Fibroblast of gingiva (primary cell): ENCODE results near the gene FBXO45.
"Not testable (repeated sequence)": the region's sequence is repeated elsewhere in the genome, so short reads cannot be mapped to it uniquely, and the experiment has no call there.

Experiments used
- DNase-seq: peaks from one replicate; pipeline ENCODE4 v3.0.0-alpha.2; 2011; ENCODE audit warnings: low read depth

The FBXO45 gene, protein sequence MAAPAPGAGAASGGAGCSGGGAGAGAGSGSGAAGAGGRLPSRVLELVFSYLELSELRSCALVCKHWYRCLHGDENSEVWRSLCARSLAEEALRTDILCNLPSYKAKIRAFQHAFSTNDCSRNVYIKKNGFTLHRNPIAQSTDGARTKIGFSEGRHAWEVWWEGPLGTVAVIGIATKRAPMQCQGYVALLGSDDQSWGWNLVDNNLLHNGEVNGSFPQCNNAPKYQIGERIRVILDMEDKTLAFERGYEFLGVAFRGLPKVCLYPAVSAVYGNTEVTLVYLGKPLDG

DNA sequence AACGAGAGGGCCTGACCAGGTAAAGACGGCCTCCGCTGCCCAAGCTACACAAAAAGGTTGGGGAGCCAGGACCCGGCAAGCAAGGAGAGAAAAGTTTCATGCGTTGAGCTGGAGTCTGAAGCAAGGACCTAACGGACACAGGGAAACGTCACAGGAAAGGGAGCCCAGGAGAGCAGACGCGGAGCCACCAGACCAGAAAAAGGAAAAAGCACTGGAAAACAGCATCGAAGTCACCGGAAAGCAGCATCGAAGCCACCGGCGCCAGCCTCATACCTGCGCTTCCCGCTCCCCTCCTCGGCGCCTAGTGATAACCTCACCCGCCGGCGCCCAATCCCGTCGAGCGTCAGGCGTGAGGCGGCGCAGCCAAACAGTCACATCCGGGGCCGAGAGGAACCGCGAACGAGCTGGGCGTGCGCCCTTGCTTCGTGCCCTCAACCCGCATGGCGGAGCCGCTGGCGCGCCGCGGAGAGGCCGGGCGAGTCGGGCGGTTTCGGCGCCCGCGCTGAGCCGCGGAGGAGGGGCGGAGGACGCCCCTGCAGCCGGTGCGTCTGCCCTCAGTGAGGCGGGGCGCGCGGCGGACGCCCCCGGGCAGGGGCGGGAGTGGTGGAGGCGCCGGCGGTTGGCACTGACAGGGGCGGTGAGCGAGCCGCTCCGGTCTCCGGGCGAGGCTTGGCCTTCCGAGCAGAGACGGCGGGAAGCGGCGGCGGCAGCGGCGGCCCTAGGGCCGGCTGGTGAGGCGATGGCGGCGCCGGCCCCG is at the start of gene FBXO45, which contains the start of gene WDR53:
Gene FBXO45 (plus strand): TSS at position 415 of the 757 bp plus-strand sequence. CDS start 325 bp downstream, at position 740.
Gene WDR53 (minus strand): TSS at position 309 of the 757 bp plus-strand sequence. CDS start 7,079 bp downstream, outside the sequence.
- peak; percentile 94 for DNase-seq

DNA sequence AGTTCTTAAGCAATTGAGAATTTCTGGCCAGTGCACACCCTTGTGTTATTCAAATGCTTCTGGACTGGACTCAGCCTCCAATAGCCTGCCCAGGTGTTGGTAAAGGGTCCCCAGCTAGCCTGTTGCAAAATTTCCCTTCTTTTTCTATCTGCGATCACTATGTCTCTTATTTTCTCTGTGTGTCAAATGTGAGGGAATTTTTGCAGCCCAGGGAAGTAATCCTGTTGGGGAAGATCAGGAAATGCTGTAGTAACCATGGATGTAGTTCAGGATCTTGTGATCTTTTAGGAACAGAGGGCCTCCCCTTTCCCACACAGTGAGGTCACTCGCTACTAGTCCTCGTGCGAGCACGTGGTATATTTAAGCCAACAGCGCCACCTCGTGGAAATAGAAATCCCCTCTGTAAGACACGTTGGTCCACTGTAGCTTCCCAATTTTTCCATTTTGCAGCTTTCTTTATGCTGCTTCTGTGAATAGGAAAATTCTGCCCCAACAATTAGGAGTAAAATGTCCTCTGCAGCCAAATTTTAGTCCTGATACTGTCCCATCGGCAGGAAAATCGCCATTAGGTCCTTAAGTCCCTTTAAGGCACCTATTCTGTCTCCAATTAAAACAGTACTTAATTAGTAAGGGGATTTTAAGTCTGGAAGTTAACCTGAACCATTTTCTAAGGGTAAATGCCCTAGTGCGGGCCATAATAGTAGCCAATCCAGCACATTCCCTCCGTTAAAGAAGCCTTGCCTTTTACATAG is 49.3 kb upstream of the FBXO45 start:
- DNase-seq: peak; percentile 62

DNA sequence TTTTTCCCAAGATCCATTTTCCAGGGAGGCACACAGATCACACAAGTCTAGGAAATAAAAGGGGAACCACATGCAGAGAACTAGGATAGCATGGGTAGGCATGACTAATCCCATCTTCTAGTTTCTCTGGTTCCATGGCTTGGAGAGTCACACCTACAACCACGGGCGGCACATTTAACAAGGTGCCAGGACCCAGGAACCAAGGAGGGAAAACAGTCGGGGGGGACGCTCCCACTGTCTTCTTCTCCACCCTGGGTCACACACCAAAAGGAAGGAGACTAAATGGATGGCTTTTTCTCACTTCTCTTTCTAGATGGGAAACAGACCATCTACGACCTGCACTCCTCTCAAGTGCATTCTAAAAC is 48.8 kb upstream of the FBXO45 start:
- no peak for DNase-seq

DNA sequence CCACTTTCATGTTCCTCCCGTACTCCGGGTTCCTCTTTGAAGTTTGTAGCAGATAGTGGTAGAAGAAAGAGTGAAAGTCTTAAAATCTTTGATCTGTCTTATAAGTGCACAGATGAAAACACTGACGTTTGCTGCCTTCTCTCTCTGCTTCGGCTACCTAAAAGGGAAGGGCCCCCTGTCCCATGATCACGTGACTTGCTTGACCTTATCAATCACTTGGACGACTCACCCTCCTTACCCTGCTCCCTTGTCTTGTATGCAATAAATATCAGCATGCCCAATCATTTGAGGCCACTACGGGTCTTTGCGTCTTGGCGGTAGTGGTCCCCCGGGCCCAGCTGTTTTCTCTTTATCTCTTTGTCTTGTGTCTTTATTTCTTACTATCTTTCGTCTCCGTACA is 47.2 kb upstream of the FBXO45 start:
- DNase-seq: not testable (repeated sequence)

DNA sequence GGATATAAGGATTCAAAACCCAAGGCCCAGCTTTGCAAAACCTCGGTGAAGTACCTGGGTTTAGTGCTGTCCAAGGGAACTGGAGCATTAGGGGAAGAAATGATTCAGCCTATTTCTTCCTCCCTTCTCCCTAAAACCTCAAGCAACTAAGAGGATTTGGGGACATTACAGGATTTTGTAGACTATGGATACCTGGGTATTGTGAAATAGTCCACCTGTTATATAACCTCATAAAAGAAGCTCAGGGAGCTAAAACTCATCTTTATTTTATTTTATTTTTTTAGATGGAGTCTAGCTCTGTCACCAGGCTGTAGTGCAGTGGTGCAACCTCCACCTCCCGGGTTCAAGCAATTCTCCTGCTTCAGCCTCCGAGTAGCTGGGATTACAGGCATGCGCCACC is 44.6 kb upstream of the FBXO45 start:
- DNase-seq: no peak

DNA sequence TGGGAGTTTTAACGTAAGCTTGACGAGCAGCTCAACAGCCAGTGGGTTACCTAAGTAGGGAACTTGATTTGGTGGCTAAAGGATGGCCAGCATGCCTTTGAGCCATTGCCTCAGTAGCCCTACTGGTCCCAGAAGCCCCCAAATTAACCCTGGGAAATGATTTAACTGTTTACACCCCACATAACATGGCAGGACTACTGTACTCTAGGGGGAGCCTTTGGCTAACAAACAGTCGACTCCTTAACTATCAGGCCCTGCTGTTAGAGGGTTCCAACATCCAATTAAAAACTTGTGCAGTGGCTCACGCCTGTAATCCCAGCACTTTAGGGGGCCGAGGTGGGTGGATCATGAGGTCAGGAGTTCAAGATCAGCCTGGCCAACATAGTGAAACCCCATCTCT is 43.9 kb upstream of the FBXO45 start:
- DNase-seq: no peak

DNA sequence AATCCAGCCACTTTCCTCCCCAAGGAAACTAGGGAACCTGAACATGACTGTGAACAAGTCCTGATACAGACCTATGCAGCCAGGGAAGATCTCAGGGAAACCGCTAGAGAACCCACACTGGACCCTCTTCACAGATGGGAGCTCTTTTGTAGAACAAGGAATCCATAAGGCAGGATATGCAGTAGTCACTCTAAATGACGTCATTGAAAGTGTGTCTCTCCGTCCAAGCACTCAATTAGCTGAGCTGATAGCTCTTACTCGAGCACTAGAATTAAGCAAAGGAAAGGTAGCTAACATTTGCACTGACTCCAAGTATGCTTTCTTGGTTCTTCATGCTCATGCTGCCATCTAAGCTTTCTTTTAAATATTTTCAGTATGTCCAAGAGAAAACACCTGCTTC is 43.3 kb upstream of the FBXO45 start:
- no peak for DNase-seq

DNA sequence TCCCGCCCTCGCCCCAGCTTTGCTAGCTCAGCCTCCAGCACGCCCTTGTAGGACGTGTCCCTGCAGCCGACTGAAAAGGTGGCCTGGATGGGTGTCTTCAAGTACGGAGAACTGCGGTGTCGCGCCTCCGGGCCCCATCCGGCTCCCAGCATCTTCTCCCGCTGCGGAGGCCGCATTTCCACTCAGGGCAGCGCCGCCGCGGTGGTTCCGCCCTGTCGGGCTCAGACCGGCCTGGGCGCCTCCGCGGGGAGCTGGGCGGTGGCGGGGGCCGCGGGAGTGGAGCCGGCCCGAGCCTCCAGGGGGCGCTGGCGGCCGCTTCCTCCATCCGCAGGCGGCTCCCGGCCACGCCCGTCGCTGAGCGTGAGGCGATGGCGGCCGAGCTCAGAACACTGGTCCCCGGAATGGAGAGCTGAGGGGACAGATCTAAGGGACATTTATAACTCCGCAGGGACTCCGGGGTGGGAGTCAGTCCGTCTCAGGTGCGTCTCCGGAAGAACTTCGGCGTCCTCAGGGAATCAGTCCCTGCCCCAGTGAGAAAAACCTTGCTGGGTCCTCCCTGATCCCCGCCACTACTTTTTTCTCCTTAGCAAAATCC is 39.7 kb upstream of the FBXO45 start:
- peak; percentile 61 for DNase-seq

DNA sequence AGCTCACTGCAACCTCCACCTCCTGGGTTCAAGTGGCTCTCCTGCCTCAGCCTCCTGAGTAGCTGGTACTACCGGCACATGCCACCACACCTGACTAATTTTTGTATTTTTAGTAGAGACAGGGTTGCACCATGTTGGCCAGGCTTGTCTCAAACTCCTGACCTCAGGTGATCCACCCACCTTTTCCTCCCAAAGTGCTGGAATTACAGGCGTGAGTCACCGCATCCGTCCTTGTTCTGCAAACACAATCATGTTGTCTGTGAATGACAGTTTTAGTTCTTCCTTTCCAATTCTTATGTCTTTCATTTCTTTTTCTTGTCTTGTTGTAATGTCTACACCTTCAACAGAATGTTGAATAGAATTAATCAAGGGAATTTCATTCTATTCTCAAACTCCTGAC is 37.0 kb upstream of the FBXO45 start:
- DNase-seq: no peak

DNA sequence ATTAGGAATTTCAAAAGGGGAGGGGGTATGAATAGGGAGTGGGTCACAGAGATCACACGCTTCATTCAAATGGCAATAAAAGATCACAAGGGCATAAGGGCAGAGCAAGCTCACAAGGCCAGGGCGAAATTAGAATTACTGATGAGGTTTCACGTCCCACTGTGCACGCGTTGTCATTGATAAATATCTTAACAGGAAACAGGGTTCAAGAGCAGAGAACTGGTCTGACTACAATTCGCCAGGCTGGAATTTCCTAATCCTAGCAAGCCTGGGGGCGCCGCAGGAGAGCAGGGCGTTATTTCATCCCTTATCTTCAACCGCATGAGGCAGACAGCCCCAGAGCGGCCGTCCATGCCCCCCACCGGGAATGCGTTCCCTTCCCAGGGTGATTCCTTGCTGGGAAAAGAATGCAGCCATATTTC is 35.2 kb upstream of the FBXO45 start:
- DNase-seq: no peak

DNA sequence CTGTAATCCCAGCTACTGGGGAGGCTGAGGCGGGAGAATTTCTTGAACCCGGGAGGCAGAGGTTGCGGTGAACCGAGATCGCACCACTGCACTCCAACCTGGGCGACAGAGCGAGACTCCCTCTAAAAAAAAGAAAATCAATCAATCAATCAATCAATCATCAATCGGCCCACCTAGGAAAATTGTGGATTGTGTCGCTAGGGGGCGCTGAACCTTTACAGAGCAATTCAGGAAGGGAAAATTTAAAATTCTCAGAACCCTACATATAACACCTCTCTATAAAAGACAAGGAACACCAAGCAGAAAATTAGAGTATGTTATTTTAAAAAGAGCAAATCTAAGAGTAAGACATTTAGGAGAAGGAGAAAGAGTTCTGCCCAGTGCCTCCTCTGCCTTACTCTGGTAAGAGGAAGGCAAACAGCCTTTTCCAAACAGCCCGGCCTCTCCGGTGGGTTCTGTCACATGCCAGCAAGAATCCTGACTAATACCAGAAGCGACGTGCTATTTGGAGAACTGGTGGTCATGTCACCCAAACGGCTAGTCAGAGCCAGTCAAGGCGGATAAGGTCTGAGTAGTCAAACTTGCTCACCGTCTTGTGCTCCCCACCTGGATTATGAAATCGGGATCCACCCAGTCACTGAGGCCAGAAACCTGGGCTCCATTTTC is 31.0 kb upstream of the FBXO45 start:
- no peak for DNase-seq

DNA sequence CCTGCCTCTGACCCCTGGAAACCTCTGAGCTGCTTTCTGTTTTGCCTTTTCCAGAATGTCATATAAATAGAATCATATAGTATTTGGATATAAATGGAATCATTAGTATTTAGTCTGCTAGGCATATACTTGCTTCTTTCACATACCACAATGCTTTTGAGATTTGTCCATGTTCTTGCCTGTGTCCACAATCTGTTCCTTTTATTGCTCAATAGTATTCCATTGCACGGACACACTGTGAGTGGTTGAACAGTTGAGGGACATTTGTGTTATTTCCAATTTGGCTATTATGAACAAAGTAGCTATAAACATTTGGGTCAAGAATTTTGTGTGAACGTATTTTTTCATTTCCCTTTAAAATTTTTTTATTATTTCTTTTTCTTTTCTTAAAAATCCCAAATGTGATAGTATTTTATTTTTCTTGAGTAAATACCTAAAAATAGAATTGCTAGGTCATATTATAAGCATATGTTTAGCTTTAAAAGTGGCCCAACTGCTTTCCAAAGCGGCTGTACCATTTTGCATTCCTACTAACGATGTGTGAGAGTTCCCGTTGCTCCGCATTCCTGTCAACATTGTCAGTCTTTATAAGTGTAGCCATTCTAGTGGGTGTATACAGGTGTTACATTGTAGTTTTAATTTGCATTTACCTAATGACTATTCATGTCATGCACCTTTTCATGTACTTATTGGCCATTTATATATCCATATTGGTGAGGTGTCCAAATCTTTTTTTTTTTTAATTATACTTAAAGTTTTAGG is 26.6 kb upstream of the FBXO45 start:
- DNase-seq: no peak

DNA sequence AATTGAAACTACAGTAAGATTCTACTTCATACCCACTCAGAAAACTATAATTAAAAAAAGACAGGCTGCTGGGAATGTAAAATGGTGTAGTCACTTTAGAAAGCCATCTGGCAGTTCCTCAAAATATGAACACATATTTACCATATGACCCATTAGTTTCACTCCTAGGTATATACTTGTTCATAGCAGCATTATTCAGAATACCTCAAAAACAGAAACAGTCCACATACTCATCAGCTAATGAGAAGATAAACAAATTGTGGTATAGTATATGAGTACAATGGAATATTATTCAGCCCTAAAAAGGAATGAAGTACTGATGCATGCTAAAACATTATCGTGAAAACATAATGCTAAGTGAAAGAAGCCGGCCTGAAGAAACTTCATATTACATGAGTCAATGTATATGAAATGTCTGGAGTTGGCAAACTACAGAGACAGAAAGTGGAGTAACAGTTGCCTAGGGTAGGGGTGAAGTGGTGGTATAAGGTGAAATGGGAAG is 23.9 kb upstream of the FBXO45 start:
- no peak for DNase-seq

DNA sequence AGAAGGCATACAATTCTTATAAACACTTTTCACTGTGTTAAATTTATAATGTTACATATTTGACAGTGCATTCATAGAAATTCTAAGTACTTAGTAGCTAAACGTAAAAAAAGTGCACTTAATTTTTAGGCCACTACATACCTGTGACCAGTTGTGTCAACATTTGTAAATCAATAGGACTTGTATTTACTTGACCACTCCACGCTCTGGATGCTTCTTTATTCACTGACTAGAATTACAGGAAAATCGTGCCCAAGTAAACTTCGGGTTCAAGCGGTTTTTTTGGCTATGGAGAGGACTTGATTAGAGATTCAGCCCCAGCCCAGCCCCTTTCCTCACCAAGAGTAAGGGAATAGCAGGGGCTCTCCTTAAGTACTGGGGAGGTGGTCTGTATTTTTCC is 21.9 kb upstream of the FBXO45 start:
- DNase-seq: no peak

DNA sequence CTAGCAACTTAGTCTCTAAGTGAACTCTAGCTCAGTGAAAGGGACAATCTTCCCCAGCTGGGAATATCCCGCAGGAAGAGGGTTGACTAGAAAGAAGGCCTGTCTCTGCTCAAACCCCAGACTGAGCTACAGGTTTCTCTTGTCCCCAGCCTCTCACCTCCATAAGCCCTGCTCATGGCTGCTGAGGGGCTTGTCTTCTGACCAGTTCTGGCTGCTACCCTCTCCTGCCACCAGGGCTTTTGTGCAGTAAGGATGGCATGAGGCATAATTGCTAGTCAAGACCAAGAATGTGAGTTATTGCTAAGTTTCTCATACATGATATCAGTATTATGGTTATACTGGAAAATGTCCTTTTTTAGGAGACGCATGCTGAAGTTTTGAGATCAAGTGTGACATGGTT is 21.4 kb upstream of the FBXO45 start:
- no peak for DNase-seq

DNA sequence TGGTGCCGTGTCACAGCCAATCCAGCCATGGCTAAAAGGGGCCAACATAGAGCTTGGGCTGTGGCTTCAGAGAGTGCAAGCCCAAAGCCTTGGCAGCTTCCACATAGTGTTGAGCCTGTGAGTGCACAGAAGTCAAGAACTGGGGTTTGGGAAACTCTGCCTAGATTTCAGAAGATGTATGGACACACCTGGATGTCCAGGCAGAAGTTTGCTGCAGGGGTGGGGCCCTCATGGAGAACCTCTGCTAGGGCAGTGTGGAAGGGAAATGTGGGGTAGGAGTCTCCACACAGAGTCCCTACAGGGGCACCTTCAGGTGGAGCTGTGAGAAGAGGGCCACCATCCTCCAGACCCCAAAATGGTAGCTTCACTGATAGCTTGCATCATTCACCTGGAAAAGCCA is 19.1 kb upstream of the FBXO45 start:
- not testable (repeated sequence) for DNase-seq

DNA sequence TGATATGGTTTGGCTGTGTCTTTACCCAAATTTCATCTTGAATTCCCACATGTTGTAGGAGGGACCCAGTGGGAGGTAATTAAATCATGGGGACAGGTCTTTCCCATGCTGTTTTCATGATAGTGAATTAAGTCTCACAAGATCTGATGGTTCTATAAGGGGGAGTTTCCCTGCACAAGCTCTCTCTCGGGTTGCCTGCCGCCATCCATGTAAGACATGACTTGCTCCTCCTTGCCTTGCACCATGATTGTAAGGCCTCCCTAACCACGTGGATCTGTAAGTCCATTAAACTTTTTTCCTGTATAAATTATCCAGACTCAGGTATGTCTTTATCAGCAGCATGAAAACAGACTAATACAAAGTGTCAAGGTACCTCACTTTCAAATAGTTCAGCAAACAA is 18.3 kb upstream of the FBXO45 start:
- not testable (repeated sequence) for DNase-seq

DNA sequence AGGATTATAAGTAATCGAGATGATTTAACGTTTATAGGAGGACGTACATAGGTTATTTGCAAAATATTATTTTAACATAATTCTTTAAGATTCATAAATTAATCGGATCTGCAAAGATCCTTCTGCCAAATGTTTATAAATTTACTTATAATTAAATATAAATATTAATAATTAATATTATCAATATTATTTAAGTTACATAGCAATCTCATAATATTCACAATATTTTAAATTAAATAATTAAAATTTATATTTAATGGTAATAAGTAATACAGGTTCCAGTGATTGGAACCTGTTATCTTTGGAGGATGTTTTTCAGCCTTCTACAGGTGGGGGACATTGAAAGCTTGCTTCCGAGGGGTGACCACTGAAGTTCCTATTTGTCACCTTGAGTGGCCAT is 16.2 kb upstream of the FBXO45 start:
- no peak for DNase-seq

DNA sequence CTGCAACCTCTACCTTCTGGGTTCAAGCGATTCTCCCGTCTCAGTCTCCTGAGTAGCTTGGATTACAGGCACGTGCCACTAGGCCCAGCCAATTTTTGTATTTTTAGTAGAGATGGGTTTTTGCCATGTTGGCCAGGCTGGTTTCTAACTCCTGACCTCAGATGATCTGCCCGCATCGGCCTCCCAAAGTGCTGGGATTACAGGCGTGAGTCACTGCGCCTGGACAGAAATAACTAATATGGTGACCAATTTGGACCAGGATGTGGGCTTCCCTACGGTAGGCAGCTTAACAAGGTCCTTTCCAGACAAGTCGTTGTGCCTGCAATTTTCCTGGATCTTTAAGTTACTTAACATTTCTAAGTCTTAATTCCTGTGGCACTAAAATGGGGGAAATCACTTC is 14.9 kb upstream of the FBXO45 start:
- DNase-seq: no peak

DNA sequence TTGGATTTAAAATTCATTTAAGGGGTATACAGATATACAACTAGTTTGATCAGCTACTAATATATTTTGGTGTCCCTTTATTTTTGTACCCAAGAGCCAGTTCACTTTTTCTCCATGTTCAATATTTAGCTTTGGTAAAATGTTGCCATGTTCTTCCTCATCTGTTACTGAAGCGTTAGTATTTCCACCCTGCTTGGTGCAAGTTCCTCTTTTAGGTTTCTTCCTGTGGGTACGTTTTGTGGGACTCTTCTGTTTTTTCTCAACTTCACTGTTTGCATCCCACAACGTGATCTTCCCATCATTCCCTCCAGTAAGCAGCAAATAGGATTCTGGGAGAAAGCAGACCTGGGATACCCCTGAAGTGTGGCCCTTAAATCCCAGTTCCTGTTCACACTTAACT is 14.3 kb upstream of the FBXO45 start:
- DNase-seq: no peak

DNA sequence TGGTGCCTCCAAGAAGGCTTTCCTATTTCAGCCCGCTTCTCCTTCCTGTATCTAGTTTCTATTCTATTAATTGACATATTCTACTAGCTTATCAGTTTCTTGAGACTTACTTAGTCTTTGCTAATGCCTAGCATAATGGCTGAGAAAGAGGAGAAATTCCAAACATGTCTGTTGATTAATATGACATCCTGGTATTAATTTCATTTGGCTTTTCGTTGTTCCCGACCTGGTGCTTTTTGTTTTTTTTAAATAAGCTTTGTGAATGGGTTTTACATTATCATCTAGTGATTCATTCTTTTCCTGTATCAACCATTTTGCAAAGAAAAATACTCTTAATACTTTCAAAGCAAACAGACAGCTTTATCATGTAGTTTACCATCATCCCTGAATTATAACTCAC is 13.2 kb upstream of the FBXO45 start:
- no peak for DNase-seq
